Lower leg skin (tissue), 4 donors: ENCODE measurements around the gene HIRIP3. TPM values are rescaled to one million over a fixed set of nuclear protein-coding genes. Genes with fewer than 3 reads are reported as not detected.

Source experiments
- DNase-seq, 2 donors: peaks; one replicate each; pipeline ENCODE4 v3.0.0-alpha.2; 2019; ENCODE audit warnings: low spot score in 2 of 2
- H3K4me3 ChIP-seq: fragments of 200-600 bp; sonication (generic); 2 replicates; pipeline ENCODE4 v1.5.1; 2017; ENCODE audit warnings: mild to moderate bottlenecking, low read depth; ENCODE audit not compliant: poor library complexity, severe bottlenecking
- CTCF ChIP-seq, 3 donors: fragments of 450-650 bp; IDR thresholded peaks; one replicate each; pipeline ENCODE4 v1.5.1; 2016; ENCODE audit warnings: antibody characterized with exemption in 3 of 3, mild to moderate bottlenecking in 3 of 3, moderate library complexity in 2 of 3
- POLR2A ChIP-seq, 2 donors: fragments of 450-650 bp; IDR thresholded peaks; one replicate each; pipeline ENCODE4 v1.6.1; 2016 to 2017; ENCODE audit warnings: antibody characterized with exemption in 2 of 2, mild to moderate bottlenecking in 1 of 2, moderate library complexity in 1 of 2
- WGBS, 2 donors: methylation state at CpG; one replicate each; pipeline ENCODE4 v1.1.5; 2018; 5-methylcytosine and 5-hydroxymethylcytosine counted together
- intact Hi-C: fragments of 100-400 bp; cut with DNase I; formaldehyde crosslinking; loops from one replicate; pipeline ENCODE4 v1.15.0; 2023; ENCODE audit warnings: low total_unique reads
- total RNA-seq, 4 donors: library from RNA; depleted of rRNA; stranded (reverse); fragments of >200 nt; gene quantifications; one replicate each; pipeline ENCODE4 v1.1.0, GENCODE V29; 2016

Gene HIRIP3
- total RNA-seq, 4 donors from 2014 or later: 13.7 to 28.9 (median 21.5) TPM

DNA sequence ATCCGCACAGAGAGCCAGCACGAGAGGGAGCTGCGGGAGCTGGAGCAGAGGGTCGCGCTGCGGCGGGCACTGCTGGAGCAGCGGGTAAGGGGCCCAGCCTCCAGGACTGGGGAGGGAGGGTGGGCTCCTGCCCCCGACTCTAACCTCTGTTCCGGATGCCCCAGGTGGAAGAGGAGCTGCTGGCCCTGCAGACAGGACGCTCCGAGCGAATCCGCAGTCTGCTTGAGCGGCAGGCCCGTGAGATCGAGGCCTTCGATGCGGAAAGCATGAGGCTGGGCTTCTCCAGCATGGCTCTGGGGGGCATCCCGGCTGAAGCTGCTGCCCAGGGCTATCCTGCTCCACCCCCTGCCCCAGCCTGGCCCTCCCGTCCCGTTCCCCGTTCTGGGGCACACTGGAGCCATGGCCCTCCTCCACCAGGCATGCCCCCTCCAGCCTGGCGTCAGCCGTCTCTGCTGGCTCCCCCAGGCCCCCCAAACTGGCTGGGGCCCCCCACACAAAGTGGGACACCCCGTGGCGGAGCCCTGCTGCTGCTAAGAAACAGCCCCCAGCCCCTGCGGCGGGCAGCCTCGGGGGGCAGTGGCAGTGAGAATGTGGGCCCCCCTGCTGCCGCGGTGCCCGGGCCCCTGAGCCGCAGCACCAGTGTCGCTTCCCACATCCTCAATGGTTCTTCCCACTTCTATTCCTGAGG lies 4.4 kb downstream of the HIRIP3 start:
- TF ChIP-seq POLR2A (IDR thresholded peaks at IDR 0.05): no peak
- intact Hi-C loops: no loop called here
- 95% methylated on average over 12 to 31 of the region's 35 CpGs for WGBS, 2 donors
- no peak for DNase-seq
- no peak overlapping the region for H3K4me3 ChIP-seq

- 88 to 89% methylated on average over 2 of the region's 2 CpGs for WGBS, 2 donors
- DNase-seq: no peak
- H3K4me3 ChIP-seq: no peak overlapping the region
- TF ChIP-seq CTCF (IDR thresholded peaks at IDR 0.05) (no peak), POLR2A (IDR thresholded peaks at IDR 0.05) (no peak)
- intact Hi-C loops: no loop called here
These were observed 5.4 kb downstream of the HIRIP3 start for GRCh38 chr16:29990034-29990433.

DNA sequence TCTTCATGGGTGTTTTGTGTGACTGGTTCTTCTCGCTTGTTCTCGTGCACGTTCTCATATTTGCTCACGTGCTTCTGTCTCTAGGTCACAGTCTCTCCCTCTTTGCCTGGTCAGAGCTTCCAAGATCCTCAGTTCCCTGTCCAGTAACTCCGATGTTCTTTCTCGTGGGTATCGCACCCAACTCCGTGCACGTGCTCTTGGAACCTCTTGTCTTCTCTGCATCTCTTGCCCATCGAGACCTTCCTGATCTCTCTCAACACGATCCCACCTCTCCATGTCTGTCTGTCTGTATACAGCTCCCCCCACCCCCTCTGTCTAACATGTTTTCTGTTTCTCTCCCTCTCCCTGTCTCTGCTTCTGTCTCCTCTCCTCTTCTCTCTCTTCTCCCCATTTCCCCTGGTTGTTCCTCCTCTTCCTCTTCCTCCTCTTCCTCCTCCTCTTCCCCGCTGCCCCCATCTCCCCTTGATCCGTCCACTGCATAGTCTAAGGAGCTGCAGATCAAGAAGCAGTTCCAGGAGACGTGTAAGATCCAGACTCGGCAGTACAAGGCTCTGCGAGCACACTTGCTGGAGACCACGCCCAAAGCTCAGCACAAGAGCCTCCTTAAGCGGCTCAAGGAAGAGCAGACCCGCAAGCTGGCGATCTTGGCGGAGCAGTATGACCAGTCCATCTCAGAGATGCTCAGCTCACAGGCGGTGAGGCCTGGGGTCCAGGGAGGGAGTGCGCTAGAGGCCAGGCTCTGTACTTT lies 6.1 kb downstream of the HIRIP3 start:
- intact Hi-C loops: no loop called here
- no peak for TF ChIP-seq CTCF (IDR thresholded peaks at IDR 0.05)
- TF ChIP-seq POLR2A (IDR thresholded peaks at IDR 0.05): no peak
- WGBS, 2 donors: 84% methylated on average over 23 of the region's 23 CpGs
- DNase-seq: no peak
- no peak overlapping the region for H3K4me3 ChIP-seq

DNA sequence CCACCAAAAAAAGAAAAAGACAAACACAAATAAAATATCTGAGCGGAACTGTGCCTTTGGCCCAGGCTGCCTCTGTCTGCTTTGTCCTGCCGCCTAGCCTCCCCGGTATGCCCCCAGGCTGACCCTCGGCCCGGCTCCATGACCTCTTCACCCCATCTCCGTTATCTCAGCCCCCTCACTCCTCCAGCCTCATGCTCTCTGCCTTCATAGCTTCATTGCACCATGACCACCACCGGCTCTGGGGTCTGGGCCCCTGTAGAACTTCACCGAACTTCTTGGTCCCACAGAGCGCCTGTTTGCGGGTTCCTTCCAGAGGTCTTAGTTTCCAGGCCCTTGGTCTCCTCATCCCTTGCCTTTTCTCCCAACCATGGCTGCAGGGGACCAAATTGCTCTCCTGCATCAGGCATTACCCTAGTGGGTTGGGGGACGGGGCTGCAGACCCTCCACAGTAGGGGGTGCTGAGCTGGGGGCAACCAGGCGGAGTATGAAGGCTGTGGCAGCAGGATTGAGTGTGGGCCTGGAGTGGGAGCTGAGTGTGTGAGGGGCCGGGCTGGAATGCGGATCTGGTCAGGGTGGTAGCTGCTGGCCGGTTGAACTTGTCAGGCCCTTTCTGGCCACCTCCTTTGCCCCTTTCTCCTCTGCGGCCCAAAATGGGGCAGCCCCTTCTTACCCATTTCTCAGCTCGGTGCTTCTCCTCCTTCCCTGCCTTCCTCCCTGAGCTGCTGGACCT lies 6.9 kb downstream of the HIRIP3 start:
- TF ChIP-seq CTCF (IDR thresholded peaks at IDR 0.05) (no peak), POLR2A (IDR thresholded peaks at IDR 0.05) (no peak)
- no peak overlapping the region for H3K4me3 ChIP-seq
- DNase-seq: no peak
- intact Hi-C loops: no loop called here
- 86 to 89% methylated on average over 17 of the region's 17 CpGs for WGBS, 2 donors

DNA sequence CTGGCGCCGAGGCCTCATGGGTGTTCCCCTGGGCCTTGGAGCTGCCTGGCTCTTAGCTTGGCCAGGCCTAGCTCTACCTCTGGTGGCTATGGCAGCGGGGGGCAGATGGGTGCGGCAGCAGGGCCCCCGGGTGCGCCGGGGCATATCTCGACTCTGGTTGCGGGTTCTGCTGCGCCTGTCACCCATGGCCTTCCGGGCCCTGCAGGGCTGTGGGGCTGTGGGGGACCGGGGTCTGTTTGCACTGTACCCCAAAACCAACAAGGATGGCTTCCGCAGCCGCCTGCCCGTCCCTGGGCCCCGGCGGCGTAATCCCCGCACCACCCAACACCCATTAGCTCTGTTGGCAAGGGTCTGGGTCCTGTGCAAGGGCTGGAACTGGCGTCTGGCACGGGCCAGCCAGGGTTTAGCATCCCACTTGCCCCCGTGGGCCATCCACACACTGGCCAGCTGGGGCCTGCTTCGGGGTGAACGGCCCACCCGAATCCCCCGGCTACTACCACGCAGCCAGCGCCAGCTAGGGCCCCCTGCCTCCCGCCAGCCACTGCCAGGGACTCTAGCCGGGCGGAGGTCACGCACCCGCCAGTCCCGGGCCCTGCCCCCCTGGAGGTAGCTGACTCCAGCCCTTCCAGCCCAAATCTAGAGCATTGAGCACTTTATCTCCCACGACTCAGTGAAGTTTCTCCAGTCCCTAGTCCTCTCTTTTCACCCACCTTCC lies 7.9 kb downstream of the HIRIP3 start:
- DNase-seq: no peak
- intact Hi-C loops: no loop called here
- no peak overlapping the region for H3K4me3 ChIP-seq
- TF ChIP-seq CTCF (IDR thresholded peaks at IDR 0.05) (no peak), POLR2A (IDR thresholded peaks at IDR 0.05) (no peak)
- 96 to 97% methylated on average over 10 to 31 of the region's 35 CpGs for WGBS, 2 donors
